HepG2 (cell line): Measurements from ENCODE around the gene LAMA5. TPM values are rescaled to one million over a fixed set of nuclear protein-coding genes. Genes with fewer than 3 reads are reported as not detected.

Experiments used
- ATAC-seq: fragments of 200-7000 bp; cut with Tn5 transposase; 3 replicates; pipeline ENCODE4 v1.9.1; 2020; ENCODE audit warnings: mild to moderate bottlenecking, moderate library complexity
- BruUV-seq: library from RNA; stranded (reverse); fragments of 400-500 nt; replicated peaks from 2 replicates; lab custom pipeline; 2021; lab: Mats Ljungman, UMichigan
- CTCF ChIA-PET: fragments of 300-600 bp; formaldehyde crosslinking; extraction: SDS; loops from one replicate; lab custom pipeline; 2021; ENCODE audit warnings: low total read pairs, inconsistent platforms, low intra/inter-chr PET ratio; lab: Yijun Ruan, JAX
- POLR2A ChIA-PET: fragments of 350-600 bp; sonication (Branson Sonifier 250); formaldehyde crosslinking; loops from one replicate; lab custom pipeline; 2020; ENCODE audit warnings: antibody characterized with exemption, inconsistent platforms; lab: Yijun Ruan, JAX
- DNase-seq: peaks from one replicate; pipeline ENCODE4 v3.0.0-alpha.2; 2015; ENCODE audit warnings: low spot score
- FAIRE-seq: peaks from 3 replicates; lab custom pipeline; 2011; peaks lifted over from hg19 to GRCh38; lab: Jason Lieb, UNC
- H2AFZ ChIP-seq: one replicate; pipeline ENCODE4 v1.6.1; 2011; ENCODE audit warnings: low read length, inconsistent platforms
- H3K27ac ChIP-seq: fragments of 300-600 bp; 3 replicates; pipeline ENCODE4 v1.8.0; 2011; ENCODE audit warnings: mixed run types, mild to moderate bottlenecking, mixed read lengths, low read length, inconsistent platforms; ENCODE audit not compliant: insufficient read depth; ENCODE audit errors: extremely low read length
- H3K27me3 ChIP-seq, 2 experiments: fragments of 200-600 bp in 1 of 2; 2 replicates in 1 of 2; 3 replicates in 1 of 2; pipeline versions ENCODE4 v1.6.0 to v1.8.0; 2011; ENCODE audit warnings: low read length in 2 of 2, mild to moderate bottlenecking in 2 of 2, moderate library complexity in 2 of 2, inconsistent platforms in 1 of 2; ENCODE audit not compliant: insufficient read depth in 2 of 2, control insufficient read depth in 1 of 2
- H3K36me3 ChIP-seq, 2 experiments: fragments of 200-600 bp in 1 of 2; replicated peaks in 1 of 2; 2 replicates in 1 of 2; 3 replicates in 1 of 2; pipeline versions ENCODE4 v1.5.1 to v1.8.0; 2011; ENCODE audit warnings: low read length in 2 of 2, inconsistent platforms in 1 of 2; ENCODE audit not compliant: insufficient read depth in 2 of 2, control insufficient read depth in 1 of 2
- H3K4me1 ChIP-seq: 2 replicates; pipeline ENCODE4 v1.5.1; 2012; ENCODE audit warnings: low read length, inconsistent platforms; ENCODE audit not compliant: insufficient read depth
- H3K4me2 ChIP-seq: 2 replicates; pipeline ENCODE4 v1.6.0; 2011; ENCODE audit warnings: low read depth, low read length, inconsistent platforms
- H3K4me3 ChIP-seq, 3 experiments: fragments of 200-600 bp in 1 of 3; sonication (generic), shearing (Covaris generic) in 1 of 3; replicated peaks in 1 of 3; 2 replicates each; pipeline ENCODE4 v1.5.1; 2011 to 2016; ENCODE audit warnings: low read length in 3 of 3, inconsistent platforms in 2 of 3, low read depth in 2 of 3, mild to moderate bottlenecking in 2 of 3, control low read depth in 1 of 3, mixed read lengths in 1 of 3; ENCODE audit not compliant: insufficient read depth in 1 of 3
- H3K79me2 ChIP-seq: one replicate; pipeline ENCODE4 v1.6.1; 2011; ENCODE audit warnings: low read length, inconsistent platforms; ENCODE audit not compliant: insufficient read depth
- H3K9ac ChIP-seq: 2 replicates; pipeline ENCODE4 v1.6.0; 2011; ENCODE audit warnings: mild to moderate bottlenecking, low read depth, low read length, inconsistent platforms; ENCODE audit not compliant: insufficient read depth
- H3K9me3 ChIP-seq: 2 replicates; pipeline ENCODE4 v1.5.1; 2012; ENCODE audit warnings: mild to moderate bottlenecking, low read length
- H4K20me1 ChIP-seq: 2 replicates; pipeline ENCODE4 v1.6.0; 2011; ENCODE audit warnings: inconsistent platforms, mild to moderate bottlenecking, low read length, moderate library complexity; ENCODE audit not compliant: insufficient read depth
- CREB1 ChIP-seq, 2 experiments: fragments of 450-650 bp in 1 of 2; IDR thresholded peaks; 2 replicates each; pipeline ENCODE4 v1.6.1; 2016 to 2017; ENCODE audit warnings: control low read depth in 1 of 2, mild to moderate bottlenecking in 1 of 2, missing compliant biosample characterization in 1 of 2, missing genetic modification characterization in 1 of 2
- HNRNPUL1 ChIP-seq: fragments of 200-400 bp; formaldehyde crosslinking; IDR thresholded peaks from 2 replicates; pipeline ENCODE4 v1.6.1; 2017; ENCODE audit warnings: low read depth, mild to moderate bottlenecking, low read length, moderate library complexity
- KDM5A ChIP-seq: fragments of 200-600 bp; sonication (generic); IDR thresholded peaks from 2 replicates; pipeline ENCODE4 v1.7.0; 2018; ENCODE audit warnings: antibody characterized with exemption, mild to moderate bottlenecking, low read length, borderline replicate concordance
- PATZ1 ChIP-seq: sonication (generic); formaldehyde crosslinking; IDR thresholded peaks from 2 replicates; pipeline ENCODE4 v1.4.0; 2020; ENCODE audit warnings: missing genetic modification reagents
- PTBP1 ChIP-seq: fragments of 200-400 bp; formaldehyde crosslinking; IDR thresholded peaks from 2 replicates; pipeline ENCODE4 v1.6.1; 2018; ENCODE audit warnings: low read length, low read depth; ENCODE audit not compliant: poor library complexity, severe bottlenecking
- SPEN ChIP-seq: sonication (generic); formaldehyde crosslinking; IDR thresholded peaks from 2 replicates; pipeline ENCODE4 v1.5.1; 2020; ENCODE audit warnings: low read depth, mild to moderate bottlenecking, missing genetic modification reagents
- TEAD3 ChIP-seq: optimal IDR thresholded peaks from 2 replicates; pipeline ENCODE3; 2016; ENCODE audit warnings: borderline replicate concordance
- TFE3 ChIP-seq: IDR thresholded peaks from 2 replicates; pipeline ENCODE4 v1.6.1; 2016
- ZBTB1 ChIP-seq: sonication (generic); formaldehyde crosslinking; IDR thresholded peaks from 2 replicates; pipeline ENCODE4 v1.4.0; 2020; ENCODE audit warnings: missing genetic modification reagents, borderline replicate concordance
- ZFAT ChIP-seq: sonication (generic); formaldehyde crosslinking; conservative IDR thresholded peaks from 2 replicates; pipeline ENCODE4 v1.8.1; 2023; ENCODE audit warnings: missing genetic modification reagents, inconsistent platforms
- ZKSCAN5 ChIP-seq: sonication (generic); formaldehyde crosslinking; IDR thresholded peaks from 2 replicates; pipeline ENCODE4 v1.5.1; 2020; ENCODE audit warnings: mild to moderate bottlenecking, missing genetic modification reagents
- ZNF879 ChIP-seq: sonication (generic); formaldehyde crosslinking; IDR thresholded peaks from 2 replicates; pipeline ENCODE4 v1.8.1; 2023; ENCODE audit warnings: missing genetic modification reagents
- ZNF891 ChIP-seq: sonication (generic); formaldehyde crosslinking; IDR thresholded peaks from 2 replicates; pipeline ENCODE4 v1.5.0; 2020; ENCODE audit warnings: mild to moderate bottlenecking, missing genetic modification reagents
- WGBS: methylation state at CpG from one replicate; pipeline ENCODE4 v1.1.6; 2017; ENCODE audit warnings: low lambda C conversion rate; 5-methylcytosine and 5-hydroxymethylcytosine counted together
- in situ Hi-C: cut with HindIII; loops from 2 replicates; pipeline ENCODE4 v1.10.0; 2017; ENCODE audit warnings: low pct_unique_long_range_greater_than_20kb; ENCODE audit not compliant: extremely low pct_ligation_motif_present
- intact Hi-C: fragments of 100-400 bp; cut with micrococcal nuclease; formaldehyde crosslinking; loops from one replicate; pipeline ENCODE4 v1.10.0; 2022; ENCODE audit not compliant: unreplicated experiment
- polyA plus RNA-seq, 8 experiments: library from polyadenylated mRNA; depleted of rRNA in 3 of 8; stranded (reverse) in 7 of 8; unstranded in 1 of 8; fragments of >200 nt; fragmentation: Illumina TruSeq in 4 of 8; extraction: Trizol in 4 of 8; gene quantifications; 2 replicates each; pipeline versions ENCODE4 v1.2.1 to v1.2.3, GENCODE V29; 2011 to 2016; ENCODE audit warnings: low read depth in 4 of 8, missing spikeins in 1 of 8, mixed read lengths in 1 of 8; ENCODE audit not compliant: insufficient read depth in 1 of 8
- total RNA-seq, 5 experiments: library from RNA; depleted of rRNA; stranded (reverse); fragments of >200 nt; fragmentation: Illumina TruSeq; extraction: Trizol; gene quantifications; 2 replicates each; pipeline ENCODE4 v1.2.3, GENCODE V29; 2016; ENCODE audit warnings: low read depth in 1 of 5
- TF ChIP-seq, protein P1 (sequence below): sonication (generic); formaldehyde crosslinking; IDR thresholded peaks from 2 replicates; pipeline ENCODE4 v1.5.1; 2020; ENCODE audit warnings: missing genetic modification reagents, mild to moderate bottlenecking, borderline replicate concordance
- TF ChIP-seq, protein P2 (sequence below): sonication (generic); formaldehyde crosslinking; IDR thresholded peaks from 2 replicates; pipeline ENCODE4 v1.8.0; 2022; ENCODE audit warnings: missing genetic modification reagents, mild to moderate bottlenecking, inconsistent platforms, borderline replicate concordance
- TF ChIP-seq, protein P3 (sequence below): sonication (generic); formaldehyde crosslinking; IDR thresholded peaks from 2 replicates; pipeline ENCODE4 v1.8.0; 2022; ENCODE audit warnings: mild to moderate bottlenecking, missing genetic modification reagents, moderate library complexity

Gene LAMA5
- total and polyA plus RNA-seq, 2 of the 13 experiments (the other 11 are each of a cell fraction or from before 2014, with no cell fraction given) = 21.0 to 44.7 TPM

DNA sequence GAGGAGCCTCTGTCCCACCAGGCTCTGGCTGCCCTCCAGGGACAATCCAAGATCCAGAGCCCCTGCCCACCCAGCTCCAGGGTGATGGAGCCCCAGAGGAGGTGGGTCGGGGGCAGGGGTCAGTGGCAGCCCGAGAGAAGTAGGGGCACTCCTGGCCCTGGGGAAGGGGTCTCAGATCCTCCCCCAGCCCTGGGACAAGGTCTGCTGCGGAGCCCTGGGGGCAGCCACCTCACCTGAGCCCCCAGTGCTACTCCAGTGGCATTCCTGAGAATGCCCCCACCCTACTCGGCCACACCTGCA is 2.7 kb upstream of the LAMA5 start:
- Histone ChIP-seq H3K9me3 (no peaks in the 10 kb centered on the region), H3K27ac (peak overlapping the region; percentile 95), H3K4me3 (peak overlapping the region; percentile 65 to 95 (median 91)), H3K4me1 (peaks cover 75% of the 10 kb centered on the region), H3K9ac (peak overlapping the region; percentile 90), H2AFZ (no peak overlapping the region), H3K36me3 (no peaks in the 10 kb centered on the region), H3K27me3 (no peaks in the 10 kb centered on the region), H3K79me2 (peaks cover 22% of the 10 kb centered on the region), H3K4me2 (peak overlapping the region; percentile 97), H4K20me1 (peaks cover 13% of the 10 kb centered on the region)
- FAIRE-seq (no peak), DNase-seq (no peak), ATAC-seq (no peak)
- BruUV-seq = no TSS peak
- no CpG with 5 or more reads among the region's 4 CpGs for WGBS
- ChIA-PET POLR2A (interaction anchor here (0.6 to 10.1 kb wide), 12 partner anchors 13 to 584 kb away, joined by 3 to 187 read pairs (median 17); partner anchors contain the start of genes ADRM1, MTG2, OSBPL2 and RPS21), CTCF (interaction anchor here (2.5 kb wide), 1 partner anchor 68 kb away, joined by 10 read pairs; the partner anchor contains the start of gene ADRM1)
- intact Hi-C loops = loop anchor here (2.0 to 10.0 kb wide), 3 partner anchors 15 to 1595 kb away; partner anchors contain the start of genes MRGBP and ZNF512B
- in situ Hi-C loops = loop anchor here (5.0 kb wide), 1 partner anchor 67 kb away; the partner anchor contains the start of gene ADRM1
- TF ChIP-seq ZFAT (CRISPR knock-in tag) (no peak), TEAD3 (peak; percentile 12), KDM5A (no peak), ZNF879 (CRISPR knock-in tag) (0 out of 2 replicates have a peak, but pooled peaks have one; percentile 25), PATZ1 (CRISPR knock-in tag) (peak; percentile 86), ZNF891 (0 out of 2 replicates have a peak, but pooled peaks have one; percentile 5), HNRNPUL1 (no peak), ZBTB1 (CRISPR knock-in tag) (no peak), TFE3 (CRISPR knock-in tag) (peak; percentile 15; the same call in 1 of the 2 replicates), PTBP1 (peak; percentile 23), SPEN (CRISPR knock-in tag) (peak; percentile 51; the same call in 1 of the 2 replicates), CREB1 (IDR thresholded peaks at IDR 0.05) (no peak), CREB1 (CRISPR knock-in tag; IDR thresholded peaks at IDR 0.05) (no peak), ZKSCAN5 (peak; percentile 18; the same call in 1 of the 2 replicates)
- TF ChIP-seq, protein P1, sequence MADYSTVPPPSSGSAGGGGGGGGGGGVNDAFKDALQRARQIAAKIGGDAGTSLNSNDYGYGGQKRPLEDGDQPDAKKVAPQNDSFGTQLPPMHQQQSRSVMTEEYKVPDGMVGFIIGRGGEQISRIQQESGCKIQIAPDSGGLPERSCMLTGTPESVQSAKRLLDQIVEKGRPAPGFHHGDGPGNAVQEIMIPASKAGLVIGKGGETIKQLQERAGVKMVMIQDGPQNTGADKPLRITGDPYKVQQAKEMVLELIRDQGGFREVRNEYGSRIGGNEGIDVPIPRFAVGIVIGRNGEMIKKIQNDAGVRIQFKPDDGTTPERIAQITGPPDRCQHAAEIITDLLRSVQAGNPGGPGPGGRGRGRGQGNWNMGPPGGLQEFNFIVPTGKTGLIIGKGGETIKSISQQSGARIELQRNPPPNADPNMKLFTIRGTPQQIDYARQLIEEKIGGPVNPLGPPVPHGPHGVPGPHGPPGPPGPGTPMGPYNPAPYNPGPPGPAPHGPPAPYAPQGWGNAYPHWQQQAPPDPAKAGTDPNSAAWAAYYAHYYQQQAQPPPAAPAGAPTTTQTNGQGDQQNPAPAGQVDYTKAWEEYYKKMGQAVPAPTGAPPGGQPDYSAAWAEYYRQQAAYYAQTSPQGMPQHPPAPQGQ (CRISPR knock-in tag) = no peak
- TF ChIP-seq, protein P2, sequence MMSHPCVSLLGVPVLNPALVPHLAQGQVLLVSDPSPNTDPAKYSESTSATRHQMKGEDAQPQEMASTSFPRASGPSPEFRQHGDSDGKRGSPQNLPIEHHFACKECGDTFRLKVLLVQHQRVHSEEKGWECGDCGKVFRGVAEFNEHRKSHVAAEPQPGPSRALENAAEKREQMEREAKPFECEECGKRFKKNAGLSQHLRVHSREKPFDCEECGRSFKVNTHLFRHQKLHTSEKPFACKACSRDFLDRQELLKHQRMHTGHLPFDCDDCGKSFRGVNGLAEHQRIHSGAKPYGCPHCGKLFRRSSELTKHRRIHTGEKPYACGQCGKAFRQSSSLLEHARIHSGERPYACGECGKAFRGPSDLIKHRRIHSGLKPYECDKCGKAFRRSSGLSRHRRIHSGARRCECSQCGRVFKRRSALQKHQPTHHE (CRISPR knock-in tag) = no peak; the same call in 1 of the 2 replicates
- TF ChIP-seq, protein P3, sequence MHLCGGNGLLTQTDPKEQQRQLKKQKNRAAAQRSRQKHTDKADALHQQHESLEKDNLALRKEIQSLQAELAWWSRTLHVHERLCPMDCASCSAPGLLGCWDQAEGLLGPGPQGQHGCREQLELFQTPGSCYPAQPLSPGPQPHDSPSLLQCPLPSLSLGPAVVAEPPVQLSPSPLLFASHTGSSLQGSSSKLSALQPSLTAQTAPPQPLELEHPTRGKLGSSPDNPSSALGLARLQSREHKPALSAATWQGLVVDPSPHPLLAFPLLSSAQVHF (CRISPR knock-in tag) = no peak
